Dedifferentiated amniotic fluid mesenchymal stem cell (primary cell): ENCODE measurements around the gene FGFRL1.

Experiments
- DNase-seq: peaks from one replicate; pipeline ENCODE4 v3.0.0-alpha.2; 2016; ENCODE audit errors: extremely low spot score

The FGFRL1 gene

DNA sequence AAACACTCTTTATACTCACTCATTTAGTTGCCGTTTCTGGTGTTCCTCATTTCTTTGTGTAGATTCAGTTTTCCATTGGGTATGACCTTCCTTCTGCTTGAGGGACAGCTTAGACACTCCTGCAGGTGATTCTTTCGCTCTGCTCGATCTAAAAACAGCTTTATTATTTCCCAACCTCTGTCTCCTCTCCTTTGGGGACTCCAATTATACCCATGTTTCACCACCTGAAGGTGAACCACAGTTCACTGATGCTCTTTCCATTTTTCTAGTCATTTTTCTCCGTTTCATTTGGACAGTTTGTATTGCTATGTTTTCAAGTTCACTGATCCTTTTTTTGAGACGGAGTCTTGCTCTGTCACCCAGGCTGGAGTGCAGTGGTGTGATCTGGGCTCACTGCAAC, 4.6 kb upstream of the FGFRL1 start:
- no peak for DNase-seq

- DNase-seq = no peak
Observed at GRCh38 chr4:1008840-1009541, 2.4 kb upstream of the FGFRL1 start.

- DNase-seq = peak; percentile 15
Observed at GRCh38 chr4:1009542-1010394, 1.7 kb upstream of the FGFRL1 start.

DNA sequence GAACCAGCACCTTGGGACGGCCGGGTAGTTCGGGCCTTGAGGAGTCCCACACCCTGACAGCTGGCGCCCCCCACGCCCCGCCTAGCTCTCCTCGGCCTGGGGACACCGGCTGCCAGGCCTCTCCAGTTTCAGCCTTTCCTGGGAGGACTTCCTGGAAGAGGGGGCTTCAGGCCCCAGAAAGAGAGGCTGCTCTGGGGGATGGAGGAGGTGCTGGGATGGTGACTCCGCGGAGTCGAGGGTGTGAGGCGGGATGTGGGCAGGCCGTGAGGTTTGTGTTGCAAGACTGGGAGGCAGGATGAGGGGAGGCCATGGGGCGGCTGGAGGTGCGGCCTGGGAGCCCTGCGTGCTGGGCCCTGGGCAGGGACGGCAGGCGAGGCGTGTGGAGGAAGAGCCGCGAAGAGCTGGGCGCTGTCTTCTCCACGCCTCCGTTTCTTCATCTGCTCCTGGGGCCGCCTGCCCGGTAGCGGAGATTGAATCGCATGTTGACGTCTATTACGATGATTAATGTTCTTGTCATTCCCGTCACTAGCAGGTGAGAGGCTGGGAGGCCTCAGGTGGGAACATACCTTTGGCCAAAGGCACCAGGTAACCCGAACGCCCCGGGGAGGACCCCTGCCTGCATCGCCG, 918 bp upstream of the FGFRL1 start:
- peak; percentile 43 for DNase-seq

GRCh38 chr4:1011666-1012033, 224 bp downstream of the FGFRL1 start:
- DNase-seq = no peak

GRCh38 chr4:1012034-1012739, 761 bp downstream of the FGFRL1 start:
- DNase-seq = peak; percentile 15

DNA sequence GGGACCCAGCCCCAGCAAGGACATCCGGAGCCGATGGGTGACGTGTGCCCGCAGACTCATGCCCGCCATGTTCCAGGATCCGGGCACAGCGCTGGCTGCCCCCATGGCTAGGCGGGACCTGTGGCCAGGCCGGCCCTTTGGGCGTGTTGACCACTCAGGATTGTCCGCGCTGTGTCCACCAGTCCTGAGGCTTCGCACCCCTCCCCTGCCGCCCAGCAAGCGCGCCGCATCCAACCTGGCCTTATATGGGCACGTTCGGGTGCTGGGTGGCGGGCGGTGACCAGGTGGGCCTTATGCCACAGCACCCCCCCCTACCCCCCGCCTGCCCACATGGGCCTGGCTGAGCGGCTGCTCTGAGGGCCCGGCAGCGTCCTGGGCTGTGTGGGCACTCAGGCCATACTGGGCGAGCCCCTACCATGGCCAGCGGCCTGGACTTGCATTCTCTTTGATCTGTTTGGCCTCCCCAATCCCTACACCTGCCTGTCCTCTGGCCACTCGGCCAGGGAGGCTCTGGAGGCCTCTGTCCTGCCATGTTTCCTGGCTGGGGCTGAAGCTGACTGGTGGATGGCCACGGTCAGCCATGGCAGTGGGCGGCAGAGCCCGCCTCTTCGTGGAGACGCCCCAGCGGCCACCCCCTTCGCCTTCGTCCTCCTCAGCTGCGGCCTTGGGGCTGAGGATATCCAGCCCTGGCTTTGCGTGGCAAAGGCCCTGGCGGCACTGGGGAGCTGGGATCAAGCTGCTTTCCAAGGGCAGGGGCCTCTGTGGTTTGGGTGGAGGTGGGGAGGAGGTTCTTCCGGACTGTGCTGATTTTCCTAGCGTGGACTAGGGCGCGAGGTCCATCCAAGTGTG, 2.0 kb downstream of the FGFRL1 start:
- no peak for DNase-seq

DNA sequence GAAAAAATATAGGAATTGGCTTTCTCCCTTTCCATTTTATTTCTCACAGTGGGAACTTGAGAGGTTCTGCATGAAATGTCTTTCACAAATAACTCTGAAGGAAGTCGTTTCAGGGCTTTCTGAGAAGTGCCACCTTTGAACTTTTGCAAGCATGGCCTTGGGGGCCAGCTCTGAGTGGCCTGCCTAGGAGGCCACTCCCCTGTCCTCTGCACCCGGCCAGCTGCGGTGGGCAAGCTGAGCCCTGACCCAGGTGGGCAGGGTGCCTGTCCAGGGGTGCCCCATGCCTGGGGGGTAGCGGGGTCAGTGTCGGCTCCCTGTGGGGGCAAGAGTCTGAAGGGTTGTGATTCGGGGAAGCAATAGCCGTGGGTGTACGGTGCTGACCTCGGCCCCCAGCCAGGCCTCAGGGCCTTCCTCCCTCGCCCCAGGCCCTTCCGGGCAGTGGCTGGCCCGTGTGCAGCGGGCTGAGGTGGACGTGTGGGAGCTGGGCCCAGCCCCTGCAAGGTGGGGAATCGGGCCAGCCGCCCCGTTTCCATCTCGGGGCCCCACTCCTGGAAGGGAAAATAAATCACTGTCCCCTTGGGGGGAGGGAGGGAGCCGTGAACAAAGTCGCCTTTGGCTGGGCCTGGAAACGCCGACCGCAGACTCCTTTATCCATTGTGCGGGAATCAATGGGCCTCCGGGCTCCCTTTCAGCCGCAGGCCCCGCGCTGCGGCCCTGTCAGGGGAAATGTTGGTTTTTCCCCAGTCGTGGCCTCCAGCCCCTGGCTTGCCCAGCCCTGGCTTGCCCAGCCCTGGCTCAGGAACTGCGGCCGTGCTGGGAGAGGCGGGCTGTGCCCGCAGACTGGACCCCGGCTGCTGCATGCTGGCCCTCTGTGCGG, 3.1 kb downstream of the FGFRL1 start:
- DNase-seq = no peak

GRCh38 chr4:1015179-1015578, 3.8 kb downstream of the FGFRL1 start:
- DNase-seq = no peak

GRCh38 chr4:1015746-1016145, 4.3 kb downstream of the FGFRL1 start:
- DNase-seq = no peak

GRCh38 chr4:1017211-1017610, 5.8 kb downstream of the FGFRL1 start:
- no peak for DNase-seq

GRCh38 chr4:1017706-1018105, 6.3 kb downstream of the FGFRL1 start:
- no peak for DNase-seq

GRCh38 chr4:1018147-1019020, 7.0 kb downstream of the FGFRL1 start:
- DNase-seq = no peak

DNA sequence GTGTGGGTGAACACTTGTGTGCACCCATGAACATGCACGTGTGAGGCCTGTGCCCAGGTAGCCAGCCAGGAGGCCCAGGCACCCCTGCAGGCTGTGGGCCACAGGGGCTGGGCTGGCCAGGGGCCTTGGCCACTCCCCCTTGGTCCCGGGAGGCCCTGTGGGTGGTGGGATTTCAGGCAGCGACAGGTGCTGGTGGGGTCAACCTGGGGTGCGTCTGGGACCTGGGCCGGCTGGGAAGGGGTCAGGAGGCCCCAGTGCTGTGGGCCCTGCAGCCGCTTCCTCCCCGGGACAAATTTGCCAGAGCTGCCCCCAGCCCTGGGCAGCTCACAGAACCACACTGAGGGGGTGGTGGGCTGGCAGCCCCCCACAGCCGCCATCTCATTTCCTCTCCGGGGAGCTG, 7.9 kb downstream of the FGFRL1 start:
- no peak for DNase-seq

DNA sequence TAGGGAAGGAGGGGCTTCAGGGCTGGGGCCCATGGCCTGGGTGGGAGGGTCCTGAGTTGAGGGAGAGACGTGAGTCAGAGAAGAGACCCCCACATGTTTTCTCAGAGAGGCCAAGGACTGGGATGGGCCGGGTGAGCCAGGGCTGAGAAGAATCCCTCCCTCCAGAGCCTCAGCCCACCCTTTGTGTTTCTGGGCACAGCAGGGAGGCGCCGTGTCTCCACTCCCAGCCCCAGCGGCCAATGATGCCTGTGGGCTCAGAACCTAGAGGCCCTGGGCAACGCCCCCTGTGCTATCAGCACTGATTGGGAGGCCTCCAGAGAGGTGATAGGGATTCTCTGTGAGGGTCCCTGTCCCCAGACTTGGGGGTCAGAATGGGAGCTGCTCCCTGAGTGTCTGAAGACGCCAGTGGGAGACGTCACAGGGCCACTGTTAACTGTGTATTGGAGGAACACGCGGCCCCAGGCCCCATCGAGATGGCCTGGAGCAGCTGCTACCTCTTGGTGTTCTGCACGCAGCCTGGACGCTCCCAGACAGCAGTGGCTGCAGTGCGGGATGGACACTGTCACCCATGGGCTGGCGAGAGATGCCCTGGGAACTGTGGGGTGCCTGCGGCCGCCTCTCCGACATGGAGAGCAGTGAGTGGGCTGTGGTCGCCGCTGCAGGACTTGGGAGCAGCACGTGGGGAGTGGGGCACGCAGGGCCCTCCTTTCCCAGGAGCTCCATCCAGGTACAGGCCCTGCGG, 8.5 kb downstream of the FGFRL1 start:
- no peak for DNase-seq

- DNase-seq = no peak
Observed at GRCh38 chr4:1021386-1022050, 10.1 kb downstream of the FGFRL1 start.

DNA sequence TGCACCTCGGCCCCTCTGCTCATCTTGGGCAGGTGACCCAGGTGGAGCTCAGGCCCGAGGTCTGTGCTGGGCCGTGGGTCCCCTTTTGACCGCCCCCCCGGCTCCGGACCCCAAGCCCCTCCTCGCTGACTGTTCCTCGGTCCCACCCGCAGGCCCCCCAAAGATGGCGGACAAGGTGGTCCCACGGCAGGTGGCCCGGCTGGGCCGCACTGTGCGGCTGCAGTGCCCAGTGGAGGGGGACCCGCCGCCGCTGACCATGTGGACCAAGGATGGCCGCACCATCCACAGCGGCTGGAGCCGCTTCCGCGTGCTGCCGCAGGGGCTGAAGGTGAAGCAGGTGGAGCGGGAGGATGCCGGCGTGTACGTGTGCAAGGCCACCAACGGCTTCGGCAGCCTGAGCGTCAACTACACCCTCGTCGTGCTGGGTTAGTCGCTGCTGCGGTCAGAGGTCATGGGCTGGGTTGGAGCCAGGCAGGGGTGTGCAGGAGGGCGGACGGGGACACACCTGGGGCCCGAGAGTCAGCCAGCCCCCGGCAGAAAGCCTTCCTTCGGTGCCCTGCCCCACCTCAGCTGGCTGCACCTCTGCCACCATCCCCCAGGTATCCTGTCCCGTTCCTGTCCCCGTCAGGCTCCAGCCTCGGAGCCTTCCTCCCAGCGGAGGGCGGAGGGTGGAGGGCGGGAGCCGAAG, 10.8 kb downstream of the FGFRL1 start:
- DNase-seq = no peak

GRCh38 chr4:1022739-1023066, 11.3 kb downstream of the FGFRL1 start:
- no peak for DNase-seq
